Activated CD4-positive, CD25-positive, alpha-beta regulatory T cell treated with anti-CD3 and anti-CD28 coated beads, Interleukin-2, amount 50 U/mL, for 16 hours (primary cell): Measurements from ENCODE around the gene SYN1.

Experiments used
- DNase-seq: peaks from one replicate; pipeline ENCODE4 v3.0.0-alpha.2; 2020; ENCODE audit warnings: low read depth, low spot score

The SYN1 gene

DNA sequence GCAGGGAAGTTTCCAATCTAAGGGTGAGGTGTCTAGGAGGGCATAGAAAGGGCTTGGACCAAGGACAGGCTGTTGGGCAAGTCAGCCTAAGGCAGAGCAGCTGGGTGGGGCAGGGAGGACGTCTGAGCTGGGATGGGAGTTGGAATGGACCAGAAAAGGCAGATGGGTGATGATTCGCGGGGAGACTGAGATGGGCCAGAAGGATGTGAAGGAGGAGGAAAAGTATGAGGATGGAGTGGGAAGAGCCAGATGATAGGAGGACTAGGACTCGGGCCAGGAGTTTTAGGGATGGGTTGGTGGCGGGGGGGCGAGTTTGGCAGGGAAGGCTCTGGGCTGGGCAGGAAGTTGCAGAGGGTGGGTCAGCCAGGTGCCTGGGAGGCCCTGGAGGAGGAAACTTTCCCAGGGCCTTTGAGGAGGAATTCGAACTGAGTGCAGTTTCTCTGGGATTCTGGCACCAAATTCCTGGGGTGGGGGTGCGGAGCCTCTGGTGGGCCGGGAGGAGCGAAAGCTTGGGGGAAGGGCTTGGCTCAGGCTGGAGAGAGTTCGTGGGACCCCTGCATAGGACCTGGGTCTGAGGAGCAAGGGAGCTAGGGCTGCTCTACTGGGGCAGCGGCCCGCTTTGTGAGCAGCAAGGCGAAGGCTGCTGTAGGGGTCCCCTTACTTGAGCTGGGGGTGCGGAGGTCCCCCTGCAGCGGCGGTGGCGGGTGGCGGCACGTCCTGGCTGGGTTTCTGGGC lies 46.1 kb downstream of the SYN1 start:
- no peak for DNase-seq

DNA sequence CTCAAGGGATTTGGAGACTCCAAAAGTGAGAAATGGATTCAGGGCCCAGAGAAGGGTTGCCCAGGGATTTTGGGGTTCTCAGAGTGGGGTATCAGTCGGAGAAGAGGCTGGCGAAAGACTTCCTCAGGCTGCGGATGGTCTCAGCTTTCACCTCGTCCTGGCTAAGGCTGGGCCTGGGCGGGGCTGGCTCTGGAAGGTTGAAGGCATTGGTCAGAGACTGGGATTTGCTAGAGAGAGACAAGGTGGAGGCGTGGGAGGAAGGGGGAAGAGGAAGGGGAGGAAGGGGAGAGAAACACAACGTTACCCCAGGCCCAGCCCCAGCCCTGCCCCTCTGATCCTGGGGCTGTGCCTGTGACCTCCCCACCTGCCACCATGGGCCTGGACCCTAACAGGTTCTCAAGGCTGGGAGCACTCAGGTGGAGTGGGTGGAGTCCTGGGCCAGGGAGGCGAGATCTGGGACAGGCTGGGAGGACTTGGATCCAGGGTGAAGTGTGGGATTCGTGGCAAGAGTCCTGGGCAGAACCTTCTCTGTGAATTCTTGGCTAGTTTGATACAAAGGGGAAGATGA lies 46.8 kb downstream of the SYN1 start:
- no peak for DNase-seq

DNA sequence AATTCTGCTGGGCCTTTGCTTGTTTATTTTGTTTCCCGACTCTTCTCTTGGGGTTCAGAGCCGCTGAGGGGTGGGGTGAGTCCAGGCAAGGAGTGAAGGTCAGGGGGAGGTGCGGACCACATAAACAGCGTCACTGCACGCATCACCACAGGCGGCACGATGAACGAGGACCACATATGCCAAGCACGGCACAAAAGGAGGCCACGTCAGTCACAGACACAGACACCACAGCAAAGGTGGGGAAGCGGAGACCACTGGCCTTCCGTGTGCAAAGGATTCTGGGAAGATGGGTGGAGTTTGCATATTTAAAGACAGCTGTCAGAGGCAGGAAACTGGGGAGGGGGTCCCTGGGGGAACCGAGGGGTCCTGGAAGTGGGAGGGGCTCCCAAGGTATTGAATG lies 47.8 kb downstream of the SYN1 start:
- DNase-seq = no peak

- no peak for DNase-seq
Measured at GRCh38 chrX:47571215-47571614, 48.4 kb downstream of the SYN1 start.

- DNase-seq = no peak
Measured at GRCh38 chrX:47570794-47571193, 48.9 kb downstream of the SYN1 start.

- no peak for DNase-seq
Measured at GRCh38 chrX:47568656-47569295, 50.9 kb downstream of the SYN1 start.

- DNase-seq = no peak
Measured at GRCh38 chrX:47566841-47567240, 52.8 kb downstream of the SYN1 start.

GRCh38 chrX:47564438-47565085 lies 55.1 kb downstream of the SYN1 start:
- DNase-seq = no peak

- DNase-seq = no peak
Measured at GRCh38 chrX:47563801-47564315, 55.8 kb downstream of the SYN1 start.

DNA sequence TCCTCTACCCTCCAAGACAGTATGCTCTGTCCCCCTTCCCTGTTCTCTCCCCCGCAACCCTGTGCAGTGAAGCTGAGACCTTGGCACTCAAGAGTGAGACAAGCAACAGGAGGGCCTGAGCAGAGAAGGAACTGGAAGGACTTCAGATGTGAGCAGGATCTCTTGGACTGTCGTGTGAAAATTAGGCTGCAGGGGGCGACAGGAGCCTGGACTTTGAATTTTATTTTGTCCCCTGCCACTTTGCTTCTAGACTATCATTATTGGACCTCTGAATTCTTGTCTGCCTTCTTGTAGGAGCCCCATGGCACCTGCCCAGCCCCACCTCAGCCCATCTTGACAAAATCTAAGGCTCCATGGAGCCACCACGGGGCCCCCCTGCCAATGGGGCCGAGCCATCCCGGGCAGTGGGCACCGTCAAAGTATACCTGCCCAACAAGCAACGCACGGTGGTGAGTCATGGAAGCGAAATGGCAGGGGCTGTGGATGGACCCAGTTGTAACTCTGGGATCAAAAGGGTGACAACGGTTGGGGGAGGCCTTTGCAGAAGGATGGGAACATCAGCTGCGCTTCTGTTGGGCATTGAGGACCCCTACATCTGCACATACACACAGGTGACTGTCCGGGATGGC lies 56.9 kb downstream of the SYN1 start:
- DNase-seq = no peak

- DNase-seq = no peak
Measured at GRCh38 chrX:47561659-47562151, 58.0 kb downstream of the SYN1 start.

- DNase-seq = peak; percentile 91
Measured at GRCh38 chrX:47560934-47561658, 58.6 kb downstream of the SYN1 start, which contains the start of gene ARAF. TSS of gene ARAF (plus strand) at chrX:47561205. CDS start at chrX:47562968, 1,763 bp downstream.

- DNase-seq = no peak
Measured at GRCh38 chrX:47560179-47560933, 59.3 kb downstream of the SYN1 start.

GRCh38 chrX:47558436-47558835 lies 61.2 kb downstream of the SYN1 start:
- no peak for DNase-seq

- DNase-seq = peak; percentile 72
Measured at GRCh38 chrX:47556045-47556623, 63.5 kb downstream of the SYN1 start.

GRCh38 chrX:47543496-47543895 lies 76.2 kb downstream of the SYN1 start:
- no peak for DNase-seq

- no peak for DNase-seq
Measured at GRCh38 chrX:47540754-47541538, 78.7 kb downstream of the SYN1 start.

- no peak for DNase-seq
Measured at GRCh38 chrX:47539860-47540259, 79.8 kb downstream of the SYN1 start.

- DNase-seq = no peak
Measured at GRCh38 chrX:47530049-47530448, 89.6 kb downstream of the SYN1 start.
